NCI-H1417 treated with DMSO at 0.1 percent for 48 hours (cell line): ENCODE results near the gene SMAD5.
A peak's percentile ranks its signal among the peaks of the same experiment; 100 is the strongest.

Experiments
- DNase-seq: peaks from one replicate; lab custom pipeline; 2025; lab: John Stamatoyannopoulos, UW

Gene SMAD5

GRCh38 chr5:136132557-136133221, at the start of gene SMAD5:
Gene SMAD5, plus strand, starts transcription at chr5:136132845. Its CDS starts 20,916 bp downstream, at chr5:136153761.
- DNase-seq, result peak; percentile 39

GRCh38 chr5:136084698-136085097, 47.9 kb upstream of the SMAD5 start:
- no peak for DNase-seq

GRCh38 chr5:136086783-136087566, 45.7 kb upstream of the SMAD5 start:
- no peak for DNase-seq

- DNase-seq, result no peak
These were observed 44.4 kb upstream of the SMAD5 start for GRCh38 chr5:136087961-136088871.

GRCh38 chr5:136089791-136090190, 42.9 kb upstream of the SMAD5 start:
- no peak for DNase-seq

- DNase-seq, result no peak
These were observed 42.3 kb upstream of the SMAD5 start for GRCh38 chr5:136090319-136090718.

- DNase-seq, result no peak
These were observed 38.3 kb upstream of the SMAD5 start for GRCh38 chr5:136094189-136094912.

GRCh38 chr5:136094913-136095641, 37.6 kb upstream of the SMAD5 start:
- DNase-seq, result no peak

- DNase-seq, result no peak
These were observed 34.5 kb upstream of the SMAD5 start for GRCh38 chr5:136098176-136098575.

- DNase-seq, result no peak
These were observed 32.8 kb upstream of the SMAD5 start for GRCh38 chr5:136099870-136100269.

GRCh38 chr5:136101884-136102283, 30.8 kb upstream of the SMAD5 start:
- DNase-seq, result no peak

GRCh38 chr5:136103118-136103517, 29.5 kb upstream of the SMAD5 start:
- no peak for DNase-seq

GRCh38 chr5:136104306-136104965, 28.2 kb upstream of the SMAD5 start:
- no peak for DNase-seq

GRCh38 chr5:136106351-136107031, 26.2 kb upstream of the SMAD5 start:
- no peak for DNase-seq

- no peak for DNase-seq
These were observed 24.4 kb upstream of the SMAD5 start for GRCh38 chr5:136108180-136108611.

GRCh38 chr5:136108766-136109165, 23.9 kb upstream of the SMAD5 start:
- DNase-seq, result no peak

GRCh38 chr5:136109453-136110135, 23.1 kb upstream of the SMAD5 start:
- no peak for DNase-seq

- no peak for DNase-seq
These were observed 19.0 kb upstream of the SMAD5 start for GRCh38 chr5:136113606-136114005.

- DNase-seq, result no peak
These were observed 18.1 kb upstream of the SMAD5 start for GRCh38 chr5:136114414-136115125.
